NCI-H345 treated with DMSO at 0.1 percent for 48 hours (cell line): ENCODE data around the gene PRDX3.
"Not testable (repeated sequence)": the region's sequence is repeated elsewhere in the genome, so short reads cannot be mapped to it uniquely, and the experiment has no call there.

ENCODE experiments used
- DNase-seq: peaks from one replicate; lab custom pipeline; 2025; ENCODE audit not compliant: unreplicated experiment; lab: John Stamatoyannopoulos, UW

Gene PRDX3

DNA sequence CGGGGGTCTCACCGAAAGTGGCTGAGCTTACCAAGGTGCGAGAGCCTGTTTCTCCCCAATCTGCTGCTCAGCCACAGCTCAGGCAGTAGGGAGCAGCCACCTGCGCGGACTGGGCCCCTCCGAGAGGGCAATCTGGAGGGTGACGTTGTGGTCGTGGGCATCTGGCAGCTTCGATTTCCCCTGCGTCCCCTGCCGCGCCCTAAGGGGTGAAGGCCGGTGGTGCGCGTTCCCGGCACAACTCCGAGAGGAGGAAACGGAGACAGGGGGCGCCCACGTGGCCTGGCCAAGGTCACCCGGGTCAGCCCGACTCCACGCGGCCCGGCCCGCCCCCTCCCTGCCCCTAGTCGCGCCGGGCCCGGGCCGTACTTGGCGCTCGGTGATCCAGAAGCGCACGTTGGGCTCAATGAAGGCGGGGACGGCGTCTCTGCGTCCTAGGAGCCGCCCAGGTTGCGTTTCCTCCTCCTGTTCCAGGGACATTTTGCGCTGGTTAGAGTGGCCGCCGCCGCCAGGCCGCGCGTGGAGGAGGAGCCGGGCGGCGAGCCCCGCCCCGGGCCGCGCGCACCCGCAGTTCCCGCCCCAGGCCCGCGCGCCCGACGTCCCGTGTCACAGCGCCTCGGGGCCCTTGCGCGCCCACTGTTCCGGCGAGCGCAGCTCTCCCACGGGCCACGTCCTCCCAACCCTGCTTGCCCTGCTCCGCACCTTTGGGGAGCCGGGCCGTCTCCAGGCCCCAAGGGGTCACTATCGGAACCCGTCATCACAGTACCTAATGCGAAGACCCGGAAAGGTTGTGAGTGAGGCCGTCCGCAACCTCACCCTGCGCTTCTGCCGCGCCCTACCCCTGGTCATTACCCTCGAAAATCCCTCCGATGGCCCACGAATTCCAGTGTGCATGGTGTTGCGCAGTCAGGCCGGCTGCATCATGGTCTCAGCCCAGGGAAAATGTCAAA, 13.2 kb downstream of the PRDX3 start, which contains the start of gene SFXN4:
Gene SFXN4, minus strand, starts transcription at position 544 of the 947 bp plus-strand sequence. Its CDS starts 67 bp downstream, at position 477.
- DNase-seq, result peak; percentile 10

DNA sequence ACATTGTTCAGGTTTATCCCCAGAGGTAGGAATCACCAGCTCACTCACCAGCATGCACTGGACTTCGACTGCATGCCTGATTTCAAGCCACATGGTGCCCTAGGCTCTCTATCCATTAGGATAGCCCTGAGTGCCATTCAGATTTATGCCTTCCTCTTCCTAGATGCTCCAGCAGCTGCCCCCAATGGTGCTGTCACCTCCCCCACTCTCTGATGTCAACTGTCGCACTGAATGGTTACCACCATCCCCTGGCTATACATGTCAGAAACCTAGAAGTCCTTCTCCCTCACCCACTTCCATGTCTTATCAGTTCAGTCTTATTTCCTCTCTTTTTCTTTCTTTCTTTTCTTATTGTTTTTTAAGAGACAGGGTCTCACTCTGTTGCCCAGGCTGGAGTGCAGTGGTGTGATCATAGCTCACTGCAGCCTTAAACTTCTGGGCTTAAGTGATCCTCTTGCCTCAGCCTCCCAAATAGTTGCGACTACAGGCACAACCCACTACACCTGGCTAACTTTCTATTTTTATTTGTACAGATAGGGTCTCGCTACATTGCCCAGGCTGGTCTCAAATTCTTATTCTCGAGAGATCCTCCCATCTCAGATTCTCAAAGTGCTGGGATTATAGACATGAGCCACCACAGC, 16.0 kb downstream of the PRDX3 start:
- no peak for DNase-seq

DNA sequence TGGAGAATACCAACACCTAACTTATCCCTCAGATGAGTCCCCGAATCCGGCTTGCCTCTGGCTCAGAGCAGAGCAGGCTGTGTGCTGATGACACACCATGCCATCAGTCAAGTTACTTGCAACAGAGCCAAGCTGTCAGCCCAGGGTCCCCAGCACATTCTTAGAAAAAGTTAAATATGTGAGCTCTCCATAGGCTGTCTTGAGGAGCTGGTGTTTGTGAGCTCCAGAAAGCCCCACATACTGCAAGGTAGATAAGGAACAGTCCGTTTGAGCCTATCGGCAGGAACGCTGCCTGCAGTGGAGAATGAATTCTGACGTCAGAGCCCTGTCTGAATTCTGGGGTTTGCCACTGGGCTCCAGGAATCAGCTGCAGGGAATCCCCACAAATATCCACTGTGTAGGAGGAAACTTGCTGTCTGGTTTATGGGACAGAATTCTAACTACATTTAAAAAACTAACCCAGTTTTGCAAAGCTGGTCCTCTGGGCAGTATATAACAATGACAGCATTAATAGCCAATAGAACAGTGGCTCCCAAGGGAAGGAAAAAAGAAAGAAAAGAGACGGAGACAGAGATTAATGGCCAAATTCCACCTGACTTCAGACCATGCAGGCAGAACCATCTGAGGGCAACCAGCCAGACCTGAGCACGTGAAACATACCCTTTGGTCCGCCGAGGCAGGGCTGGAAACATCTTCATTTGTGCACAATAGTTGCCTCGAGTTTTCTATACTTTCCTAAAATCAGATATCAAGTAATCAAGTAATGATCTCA, 16.7 kb downstream of the PRDX3 start:
- no peak for DNase-seq

DNA sequence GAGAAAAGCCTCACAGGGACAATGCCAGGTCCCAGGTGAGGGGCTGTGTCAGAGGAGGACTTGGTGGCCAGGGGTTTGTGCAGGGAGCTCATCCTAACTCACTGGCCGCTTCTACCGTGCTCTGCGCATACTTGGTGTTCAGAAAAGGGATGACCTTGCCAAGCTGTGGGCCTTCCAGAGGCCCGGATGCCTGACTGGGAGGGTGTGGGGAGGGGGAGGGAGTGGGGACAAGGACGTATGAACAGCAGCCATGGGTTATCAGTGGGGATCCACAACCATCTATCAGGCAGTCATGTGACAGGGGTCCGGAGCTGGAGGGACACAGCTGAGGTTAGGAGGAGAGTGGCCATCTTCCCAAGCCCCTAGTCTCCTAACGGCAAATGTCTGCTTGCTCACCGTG, 19.3 kb downstream of the PRDX3 start:
- no peak for DNase-seq

DNA sequence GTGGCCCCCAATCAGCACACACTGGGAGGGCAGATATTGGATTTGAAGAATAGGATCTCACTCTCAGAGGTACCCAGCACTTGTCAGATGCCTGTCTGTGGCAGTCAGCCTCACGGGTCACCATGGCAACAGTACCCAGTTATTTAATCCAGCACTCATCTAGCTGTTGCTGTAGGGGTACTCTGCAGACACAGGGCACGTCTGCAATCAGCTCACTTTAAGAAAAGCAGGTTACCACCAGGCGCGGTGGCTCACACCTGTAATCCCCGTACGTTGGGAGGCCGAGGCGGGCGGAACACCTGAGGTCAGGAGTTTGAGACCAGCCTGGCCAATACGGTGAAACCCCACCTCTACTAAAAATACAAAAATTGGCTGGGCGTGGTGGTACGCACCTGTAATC, 25.0 kb downstream of the PRDX3 start:
- DNase-seq, result no peak

DNA sequence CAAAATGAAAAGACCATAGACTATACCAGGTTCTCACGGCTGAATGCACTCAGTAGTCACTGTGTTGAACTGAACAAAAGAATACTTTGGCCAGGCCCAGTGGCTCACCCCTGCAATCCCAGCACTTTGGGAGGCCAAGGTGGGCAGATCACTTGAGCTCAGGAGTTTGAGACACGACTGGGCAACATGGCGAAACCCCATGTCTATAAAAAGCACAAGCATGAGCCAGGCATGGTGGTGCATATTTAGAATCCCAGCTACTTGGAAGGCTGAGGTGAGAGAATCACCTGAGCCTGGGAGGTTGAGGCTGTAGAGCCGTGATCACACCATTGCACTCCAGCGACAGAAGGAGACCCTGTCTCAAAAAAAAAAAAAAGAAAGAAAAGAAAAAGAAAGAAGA, 25.6 kb downstream of the PRDX3 start:
- no peak for DNase-seq

DNA sequence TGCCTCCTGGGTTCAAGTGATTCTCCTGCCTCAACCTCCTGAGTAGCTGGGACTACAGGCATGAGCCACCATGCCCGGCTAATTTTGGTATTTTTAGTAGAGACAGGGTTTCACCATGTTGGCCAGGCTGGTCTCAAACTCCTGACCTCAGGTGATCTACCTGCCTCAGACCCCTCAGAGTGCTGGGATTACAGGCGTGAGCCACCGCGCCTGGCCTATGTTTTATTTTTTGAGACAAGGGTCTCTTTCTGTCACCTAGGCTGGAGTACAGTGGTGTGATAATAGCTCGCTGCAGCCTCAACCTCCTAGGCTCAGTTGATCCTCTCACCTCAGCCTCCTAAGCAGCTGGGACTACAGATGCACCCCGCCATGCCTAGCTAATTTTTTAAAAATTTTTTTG, 27.0 kb downstream of the PRDX3 start:
- not testable (repeated sequence) for DNase-seq

DNA sequence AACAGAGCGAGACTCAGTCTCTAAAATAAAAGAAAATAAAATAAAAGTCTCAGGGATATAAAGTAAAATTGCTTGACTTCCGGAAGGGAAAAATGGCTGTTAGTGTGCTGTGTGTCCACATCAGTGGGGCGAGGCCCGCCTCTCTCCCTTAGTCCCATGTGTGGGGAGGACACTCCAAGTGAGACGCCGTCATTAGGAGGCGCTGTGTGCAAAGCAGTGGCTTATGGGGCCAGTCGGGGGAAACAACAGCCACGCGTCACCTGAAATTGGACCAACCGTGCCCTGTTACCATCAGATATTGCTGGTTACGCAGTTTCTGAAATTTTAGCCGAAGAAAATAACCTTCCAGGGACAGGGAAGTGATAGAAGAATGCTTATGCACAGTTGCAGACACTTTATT, 28.9 kb downstream of the PRDX3 start:
- no peak for DNase-seq

DNA sequence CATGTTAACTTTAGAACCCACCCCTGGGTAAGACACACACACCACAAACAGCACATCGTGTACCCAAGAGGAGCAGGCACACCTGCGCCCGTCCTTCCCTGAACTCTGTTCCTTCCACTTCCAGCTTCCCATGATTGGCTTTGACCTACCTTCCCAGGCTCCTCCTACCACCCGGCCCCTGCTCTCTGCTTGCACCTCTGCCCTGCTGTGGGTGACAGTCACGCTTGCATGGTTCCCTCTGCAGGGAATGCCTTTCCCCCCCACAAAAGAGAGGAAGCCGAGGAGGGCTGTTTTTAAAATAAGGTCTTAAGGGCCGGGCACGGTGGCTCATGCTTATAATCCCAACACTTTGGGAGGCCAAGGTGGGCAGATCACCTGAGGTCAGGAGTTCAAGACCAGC, 29.5 kb downstream of the PRDX3 start:
- DNase-seq, result no peak

DNA sequence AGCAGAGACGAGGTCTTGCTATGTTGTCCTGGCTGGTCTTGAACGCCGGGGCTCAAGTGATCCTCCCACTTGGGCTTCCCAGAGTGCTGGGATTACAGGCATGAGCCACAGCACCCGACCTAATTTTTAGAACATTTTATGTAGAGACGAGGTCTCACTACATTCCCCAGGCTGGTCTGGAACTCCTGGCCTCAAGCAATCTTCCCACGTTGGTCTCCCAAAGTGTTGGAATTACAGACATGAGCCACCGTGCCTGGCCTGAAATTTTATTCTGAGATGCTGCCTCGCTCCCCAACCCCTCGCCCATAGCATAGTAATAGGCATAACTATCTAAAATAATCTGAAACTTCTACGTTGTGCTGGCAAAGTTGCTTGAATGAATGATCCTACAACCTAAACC, 35.0 kb downstream of the PRDX3 start:
- DNase-seq, result no peak

DNA sequence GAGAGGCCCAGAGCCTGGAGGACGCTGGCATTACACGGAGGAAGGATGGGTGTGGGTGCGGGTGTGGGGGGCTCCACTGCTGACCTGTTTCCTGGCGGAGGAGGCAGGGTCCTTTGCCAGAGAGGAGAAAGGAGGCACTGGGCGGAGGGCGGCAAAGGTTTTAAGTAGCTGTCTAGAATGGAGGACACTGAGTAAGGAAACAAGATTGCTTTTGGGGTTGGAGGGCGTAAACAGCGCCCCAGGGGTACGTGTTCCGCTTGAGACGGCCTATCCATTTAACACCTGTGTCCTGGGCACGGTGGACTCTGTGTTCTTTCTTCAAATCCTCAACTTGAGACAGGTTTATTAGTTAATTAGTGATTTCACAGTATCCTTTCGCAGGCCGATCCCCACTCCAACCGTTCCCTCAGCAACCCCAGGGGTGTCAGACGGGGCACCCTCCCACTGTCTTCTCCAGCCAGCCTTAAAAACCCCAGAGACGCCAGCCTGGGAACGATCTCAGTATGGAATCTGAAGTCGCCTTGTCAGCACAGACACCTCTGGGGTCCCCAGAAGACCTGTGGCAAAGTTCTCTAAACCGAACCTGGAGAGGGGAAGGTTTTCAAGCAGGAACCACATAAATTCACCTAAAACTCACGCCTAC, 37.9 kb downstream of the PRDX3 start:
- no peak for DNase-seq

DNA sequence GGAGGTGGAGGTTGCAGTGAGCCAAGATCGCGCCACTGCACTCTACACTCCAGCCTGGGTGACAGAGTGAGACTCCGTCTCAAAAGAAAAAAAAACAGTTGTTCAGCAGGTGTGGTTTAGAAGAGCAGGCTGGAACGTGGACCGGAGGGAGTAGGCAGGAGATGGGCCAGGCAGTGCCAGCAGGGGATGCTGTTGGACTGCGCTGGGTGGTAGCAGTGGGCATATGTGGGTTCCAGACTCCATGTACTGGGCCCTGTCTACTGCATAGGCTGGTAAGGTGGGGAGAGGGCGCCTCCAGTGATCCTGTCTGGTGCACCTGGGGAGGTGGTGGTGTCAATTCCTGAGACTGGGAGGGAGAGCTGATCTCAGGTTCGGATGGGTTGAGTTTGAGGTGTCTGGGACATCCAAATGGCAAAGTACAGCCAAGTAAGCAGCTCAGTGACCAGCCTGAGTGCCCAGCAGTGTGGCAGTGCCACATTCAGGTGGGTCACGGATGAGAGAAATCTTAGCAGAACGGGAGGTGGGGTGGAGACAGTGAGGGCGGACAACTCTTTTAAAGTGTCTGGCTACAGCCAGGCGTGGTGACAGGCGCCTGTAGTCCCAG, 39.0 kb downstream of the PRDX3 start:
- DNase-seq, result no peak

DNA sequence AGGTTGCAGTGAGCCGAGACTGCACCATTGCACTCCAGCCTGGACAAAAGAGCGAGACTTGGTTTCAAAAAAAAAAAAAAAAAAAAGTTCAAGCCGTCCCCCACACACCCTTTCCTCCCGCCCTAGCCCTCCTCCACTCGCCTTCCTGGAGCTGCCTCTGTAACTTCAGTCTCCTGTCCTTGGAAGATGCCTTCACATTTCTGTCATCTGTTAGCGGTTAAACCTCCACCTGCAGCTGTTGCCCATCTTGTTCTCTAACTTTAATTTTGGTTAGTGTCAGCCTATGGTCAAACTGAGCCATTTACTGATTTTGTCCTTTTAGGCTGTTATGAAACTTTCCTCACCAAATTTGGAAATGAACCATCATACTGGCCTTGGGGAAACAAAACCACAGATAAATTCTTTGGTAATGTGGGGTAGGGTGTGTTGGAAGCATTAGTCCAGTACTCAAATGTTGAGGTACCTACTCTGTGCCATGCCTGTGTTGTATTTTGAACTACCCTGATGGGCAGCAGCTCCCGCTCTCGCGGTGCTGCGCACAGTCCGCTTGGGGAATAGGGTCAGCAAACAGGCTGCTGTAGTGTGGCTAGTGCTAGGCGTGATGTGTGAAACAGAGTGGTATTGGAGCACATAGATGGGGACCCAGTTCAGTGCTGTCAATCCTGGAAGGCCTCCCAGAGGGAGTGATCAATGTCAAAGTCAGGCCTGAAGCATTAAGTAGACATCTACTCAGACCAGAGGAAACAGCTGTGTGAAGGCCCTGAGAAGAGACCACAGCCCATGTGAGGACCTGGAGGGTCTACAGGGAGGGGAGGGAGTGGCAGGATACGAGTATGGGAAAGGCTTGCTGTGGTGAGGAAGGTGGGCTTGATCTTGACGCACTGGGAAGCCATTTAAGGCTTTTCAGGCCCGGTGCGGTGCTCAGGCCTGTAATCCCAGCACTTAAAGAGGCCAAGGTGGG, 40.0 kb downstream of the PRDX3 start:
- no peak for DNase-seq

DNA sequence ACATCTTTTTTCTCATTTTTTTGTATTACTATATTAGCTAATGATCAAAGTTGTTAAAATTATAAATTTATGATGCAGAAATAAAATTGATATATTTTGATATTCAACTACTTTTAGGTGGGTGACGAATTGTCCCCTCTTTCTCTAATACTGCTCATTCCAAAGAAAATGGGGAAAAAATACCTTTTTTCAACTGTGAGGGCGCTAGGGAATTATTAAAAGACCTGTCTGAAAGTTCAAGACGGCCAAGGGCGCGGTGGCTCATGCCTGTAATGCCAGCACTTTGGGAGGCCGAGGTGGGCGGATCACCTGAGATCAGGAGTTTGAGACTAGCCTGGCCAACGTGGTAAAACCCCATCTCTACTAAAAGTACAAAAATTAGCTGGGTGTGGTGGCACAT, 40.7 kb downstream of the PRDX3 start:
- not testable (repeated sequence) for DNase-seq

DNA sequence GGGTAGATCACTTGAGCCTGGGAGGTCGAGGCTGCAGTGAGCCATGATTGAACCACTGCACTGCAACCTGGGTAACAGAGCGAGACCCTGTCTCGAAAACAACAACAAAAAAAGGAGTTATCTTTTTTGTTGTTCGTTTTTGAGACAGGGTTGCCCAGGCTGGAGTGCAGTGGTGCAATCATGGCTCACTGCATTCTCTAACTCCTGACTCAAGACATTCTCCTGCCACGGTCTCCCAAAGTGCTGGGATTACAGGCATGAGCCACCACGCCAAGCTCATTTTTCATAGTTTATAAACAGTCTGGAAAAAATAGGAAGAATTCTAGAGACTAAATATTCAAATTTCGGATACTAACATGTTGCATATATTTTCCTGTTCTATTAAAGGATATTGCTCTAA, 42.5 kb downstream of the PRDX3 start:
- no peak for DNase-seq

DNA sequence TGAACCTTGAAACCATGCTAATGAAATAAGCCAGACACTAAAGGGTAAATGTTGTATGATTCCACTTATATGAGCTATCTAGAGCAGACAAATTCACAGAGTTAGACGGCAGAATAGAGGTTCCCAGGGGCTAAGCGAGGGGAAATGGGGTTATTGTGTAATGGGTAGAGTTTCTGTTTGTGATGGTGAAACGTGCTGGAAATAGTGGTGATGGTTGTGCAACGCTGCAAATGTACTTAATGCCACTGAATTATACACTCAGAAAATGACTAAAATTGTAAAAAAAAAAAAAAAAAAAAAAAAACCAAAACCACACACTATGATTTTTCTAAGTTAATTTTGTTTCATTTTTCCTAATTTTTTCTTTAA, 43.1 kb downstream of the PRDX3 start:
- no peak for DNase-seq

DNA sequence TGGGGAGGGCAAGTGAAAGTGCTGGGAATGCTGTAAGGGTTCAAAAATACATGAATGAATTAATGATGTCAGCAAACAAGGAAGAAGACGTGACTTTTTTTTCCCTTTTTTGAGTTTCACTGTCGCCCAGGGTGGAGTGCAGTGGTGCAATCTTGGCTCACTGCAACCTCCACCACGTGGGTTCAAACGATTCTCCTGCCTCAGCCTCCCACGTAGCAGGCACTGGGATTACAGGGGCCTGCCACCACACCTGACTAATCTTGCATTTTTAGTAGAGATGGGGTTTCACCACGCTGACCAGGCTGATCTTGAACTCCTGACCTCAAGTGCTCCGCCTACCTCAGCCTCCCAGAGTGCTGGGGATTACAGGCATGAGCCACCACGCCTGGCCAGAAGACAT, 44.7 kb downstream of the PRDX3 start:
- DNase-seq, result no peak

DNA sequence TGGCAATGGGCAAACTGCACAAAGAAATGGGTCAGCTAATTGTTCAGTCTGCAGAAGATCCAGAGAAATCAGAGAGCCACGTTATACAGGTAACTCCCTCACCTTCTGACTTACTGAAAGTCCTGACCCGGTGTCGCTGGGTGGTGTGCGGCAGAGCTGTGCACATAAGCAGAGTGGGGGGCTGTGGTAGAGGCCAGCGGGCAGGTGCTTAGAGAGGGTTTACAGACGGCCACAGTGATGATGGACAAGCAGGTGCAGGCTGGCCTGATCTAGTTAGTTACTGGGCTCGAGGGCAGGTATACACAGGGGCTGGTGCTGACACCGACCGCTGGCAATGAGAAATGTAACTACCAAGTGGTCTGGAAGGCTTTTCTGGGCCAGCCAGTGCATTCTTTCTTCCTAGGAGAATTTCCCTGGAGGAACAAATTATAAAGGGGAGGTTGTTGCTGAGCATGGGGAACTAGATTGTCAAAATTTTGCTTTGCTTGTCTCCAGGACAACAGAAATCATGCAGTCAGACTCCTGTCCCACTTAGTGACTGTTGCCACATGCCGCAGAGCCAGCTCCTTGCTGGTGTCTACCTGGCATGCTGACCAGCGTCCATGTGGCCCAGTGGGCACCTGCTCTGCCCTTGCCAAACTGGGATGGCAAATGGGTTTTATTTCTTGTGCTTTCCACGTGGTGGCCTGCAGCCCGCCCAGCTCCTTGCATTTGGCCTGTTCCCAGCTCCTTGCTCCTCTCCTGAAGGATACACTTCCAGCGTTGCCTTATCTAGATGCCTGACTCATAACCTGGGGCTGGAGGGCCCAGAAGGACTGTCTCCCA, 45.9 kb downstream of the PRDX3 start:
- DNase-seq, result no peak
